Left renal cortex interstitium (tissue), 4 donors: ENCODE data around the gene KRTAP19-7. TPM values are rescaled to one million over a fixed set of nuclear protein-coding genes. Genes with fewer than 3 reads are reported as not detected.

Experiments used
- polyA plus RNA-seq, 4 donors: library from polyadenylated mRNA; unstranded; fragments of 120-200 nt; gene quantifications; one replicate each; pipeline ENCODE4 v1.2.1, GENCODE V29; 2013; ENCODE audit not compliant: insufficient read length in 4 of 4

The KRTAP19-7 gene
- polyA plus RNA-seq, 4 donors: not detected

Other genes with a start within 250 kb of the KRTAP19-7 start
- not detected for gene KRTAP26-1, start 241.0 kb downstream of the KRTAP19-7 start, polyA plus RNA-seq
- gene KRTAP27-1, start 223.6 kb downstream of the KRTAP19-7 start, polyA plus RNA-seq: not detected
- gene KRTAP23-1, start 212.7 kb downstream of the KRTAP19-7 start, polyA plus RNA-seq: not detected
- not detected for gene KRTAP13-2, start 189.0 kb downstream of the KRTAP19-7 start, polyA plus RNA-seq
- gene KRTAP13-1, start 165.3 kb downstream of the KRTAP19-7 start, polyA plus RNA-seq: not detected
- gene KRTAP13-3, start 135.4 kb downstream of the KRTAP19-7 start, polyA plus RNA-seq: not detected
- not detected for gene KRTAP13-4, start 131.1 kb downstream of the KRTAP19-7 start, polyA plus RNA-seq
- gene KRTAP15-1, start 121.0 kb downstream of the KRTAP19-7 start, polyA plus RNA-seq: not detected
- gene KRTAP19-1, start 80.9 kb downstream of the KRTAP19-7 start, polyA plus RNA-seq: not detected
- not detected for gene KRTAP19-2, start 73.9 kb downstream of the KRTAP19-7 start, polyA plus RNA-seq
- not detected for gene KRTAP19-3, start 69.3 kb downstream of the KRTAP19-7 start, polyA plus RNA-seq
- not detected for gene KRTAP19-4, start 64.1 kb downstream of the KRTAP19-7 start, polyA plus RNA-seq
- not detected for gene KRTAP19-5, start 59.2 kb downstream of the KRTAP19-7 start, polyA plus RNA-seq
- not detected for gene KRTAP19-6, start 19.4 kb downstream of the KRTAP19-7 start, polyA plus RNA-seq
- gene KRTAP22-2, start 29.1 kb upstream of the KRTAP19-7 start, polyA plus RNA-seq: not detected
- not detected for gene KRTAP6-3, start 31.1 kb upstream of the KRTAP19-7 start, polyA plus RNA-seq
- gene KRTAP6-2, start 37.6 kb upstream of the KRTAP19-7 start, polyA plus RNA-seq: not detected
- not detected for gene KRTAP22-1, start 39.8 kb upstream of the KRTAP19-7 start, polyA plus RNA-seq
- gene KRTAP6-1, start 52.6 kb upstream of the KRTAP19-7 start, polyA plus RNA-seq: not detected
- not detected for gene KRTAP20-1, start 55.1 kb upstream of the KRTAP19-7 start, polyA plus RNA-seq
- gene KRTAP20-4, start 59.3 kb upstream of the KRTAP19-7 start, polyA plus RNA-seq: not detected
- gene KRTAP20-2, start 73.9 kb upstream of the KRTAP19-7 start, polyA plus RNA-seq: not detected
- gene KRTAP20-3, start 81.5 kb upstream of the KRTAP19-7 start, polyA plus RNA-seq: not detected
- not detected for gene KRTAP21-3, start 157.5 kb upstream of the KRTAP19-7 start, polyA plus RNA-seq
- not detected for gene KRTAP21-2, start 185.9 kb upstream of the KRTAP19-7 start, polyA plus RNA-seq
- gene KRTAP21-1, start 194.1 kb upstream of the KRTAP19-7 start, polyA plus RNA-seq: not detected